GM21529 (cell line): ENCODE results near the gene KIRREL1.

Source experiments
- ATAC-seq: cut with Tn5 transposase; IDR thresholded peaks from one replicate; pipeline ENCODE4 v1.9.1; 2021; ENCODE audit not compliant: unreplicated experiment

The KIRREL1 gene

DNA sequence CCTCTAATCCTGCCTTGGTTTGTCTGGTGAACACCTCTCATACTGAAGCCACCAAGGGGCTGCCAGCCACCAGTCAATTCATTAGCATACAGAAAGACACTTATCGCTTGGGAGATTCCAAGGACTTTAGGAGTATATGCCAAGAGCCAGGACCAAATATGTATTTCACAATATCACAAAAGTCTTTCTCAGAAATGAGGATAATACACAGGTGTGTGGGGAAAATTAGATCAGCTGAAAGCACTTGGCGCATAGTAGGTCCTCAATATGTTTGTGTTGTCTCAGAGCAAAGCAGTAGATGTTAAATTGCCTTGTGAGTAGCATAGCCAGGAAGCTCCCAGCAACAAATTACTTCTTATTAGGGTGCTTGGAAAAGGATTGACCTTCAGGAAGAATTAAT, 34.1 kb downstream of the KIRREL1 start:
- no peak for ATAC-seq

DNA sequence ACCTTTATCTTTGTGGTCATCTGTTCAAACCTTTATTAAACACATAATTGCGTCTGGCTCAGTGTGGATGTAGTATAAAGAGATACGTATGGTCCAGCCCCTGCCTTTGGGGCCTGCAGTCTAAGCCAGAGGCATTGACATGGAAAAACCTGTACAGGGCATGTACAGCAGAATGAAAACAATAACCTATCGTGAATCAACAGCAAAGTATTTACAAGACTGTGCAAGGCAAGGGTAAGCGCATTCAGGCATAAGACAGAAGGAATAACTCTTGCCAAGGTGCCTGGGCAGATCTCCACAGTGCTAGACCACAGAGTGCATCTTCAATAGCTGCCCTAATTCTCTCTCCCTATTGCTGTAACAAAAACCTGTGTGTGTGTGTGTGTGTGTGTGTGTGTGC, 35.5 kb downstream of the KIRREL1 start:
- no peak for ATAC-seq

DNA sequence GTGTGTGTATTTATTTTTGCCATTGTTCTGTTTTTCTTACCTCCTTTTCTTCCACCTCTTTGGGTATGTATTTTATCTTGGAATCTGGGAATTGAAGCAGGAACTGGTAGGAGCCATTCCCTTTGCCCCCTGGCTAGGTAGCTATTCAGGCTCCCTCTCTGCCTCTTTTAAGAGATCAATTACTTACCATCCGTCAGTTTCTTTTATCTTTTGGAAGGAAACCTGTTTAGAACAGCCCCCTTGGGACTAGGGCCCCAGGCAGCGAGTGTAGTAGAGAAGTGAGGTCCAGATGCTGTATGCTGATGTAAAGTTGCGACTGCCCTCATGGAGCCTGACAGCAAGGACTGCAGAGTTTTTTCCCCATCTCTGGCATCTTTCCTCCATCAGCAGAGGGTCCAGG, 41.6 kb downstream of the KIRREL1 start:
- ATAC-seq: no peak

DNA sequence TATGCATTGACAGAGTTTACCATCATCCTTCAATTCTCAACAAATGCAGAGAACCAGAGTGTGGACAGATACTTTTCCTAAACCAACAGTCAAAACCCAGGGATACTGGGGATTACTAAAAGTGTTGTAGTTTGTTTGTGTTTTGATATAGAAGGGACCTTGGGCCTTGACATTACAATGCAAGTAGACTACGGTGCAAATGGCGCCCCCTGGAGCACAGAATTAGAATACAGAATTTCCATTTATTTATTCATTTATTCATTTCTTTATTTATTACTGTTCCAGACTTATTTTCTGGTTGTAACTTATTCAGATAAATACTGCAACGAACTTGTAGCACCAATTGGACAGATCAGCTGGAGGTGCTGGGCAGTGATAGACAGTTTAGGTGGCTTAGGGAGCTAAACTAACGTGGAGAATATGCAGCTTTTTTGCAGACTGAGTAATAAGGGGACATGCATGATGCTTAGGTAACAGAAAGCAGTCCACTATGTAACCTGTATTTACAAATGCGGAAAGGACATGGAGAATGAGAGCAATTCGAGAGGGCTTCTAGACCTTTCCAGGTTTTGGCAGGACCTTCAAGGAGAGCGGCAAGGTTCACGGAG, 42.6 kb downstream of the KIRREL1 start:
- ATAC-seq: no peak

DNA sequence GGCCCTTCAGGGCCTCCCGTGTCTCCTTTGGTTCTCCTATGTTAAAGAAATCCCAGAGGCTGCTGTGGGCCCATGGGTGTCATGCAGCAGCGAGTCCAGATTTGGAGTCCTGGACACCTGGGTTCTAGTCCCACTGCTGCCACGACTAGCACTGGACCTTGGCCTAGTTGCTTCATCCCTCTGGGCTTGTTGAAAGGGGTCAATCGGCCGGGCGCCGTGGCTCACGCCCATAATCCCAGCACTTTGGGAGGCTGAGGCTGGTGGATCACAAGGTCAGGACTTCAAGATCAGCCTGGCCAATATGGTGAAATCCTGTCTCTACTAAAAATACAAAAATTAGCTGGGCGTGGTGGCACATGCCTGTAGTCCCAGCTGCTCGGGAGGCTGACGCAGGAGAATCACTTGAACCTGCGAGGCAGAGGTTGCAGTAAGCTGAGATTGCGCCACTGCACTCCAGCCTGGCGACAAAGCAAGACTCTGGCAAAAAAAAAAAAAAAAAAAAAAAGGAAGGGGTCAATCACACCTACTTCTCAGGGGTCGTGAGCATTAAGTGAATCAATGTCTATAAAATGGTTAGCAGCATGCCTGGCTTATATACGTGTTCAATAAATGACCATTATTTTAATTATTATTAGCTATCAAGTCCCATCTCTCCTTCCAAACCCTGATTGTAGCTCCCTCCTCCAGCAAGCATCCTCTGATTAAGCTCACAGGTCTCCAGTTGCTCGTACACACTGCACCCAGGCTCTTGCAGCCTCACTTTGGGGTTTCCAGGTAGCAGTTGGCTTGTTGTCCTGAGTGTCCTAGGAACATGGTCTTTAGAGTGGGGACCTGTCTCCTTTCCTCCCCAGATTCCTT, 43.8 kb downstream of the KIRREL1 start:
- no peak for ATAC-seq

DNA sequence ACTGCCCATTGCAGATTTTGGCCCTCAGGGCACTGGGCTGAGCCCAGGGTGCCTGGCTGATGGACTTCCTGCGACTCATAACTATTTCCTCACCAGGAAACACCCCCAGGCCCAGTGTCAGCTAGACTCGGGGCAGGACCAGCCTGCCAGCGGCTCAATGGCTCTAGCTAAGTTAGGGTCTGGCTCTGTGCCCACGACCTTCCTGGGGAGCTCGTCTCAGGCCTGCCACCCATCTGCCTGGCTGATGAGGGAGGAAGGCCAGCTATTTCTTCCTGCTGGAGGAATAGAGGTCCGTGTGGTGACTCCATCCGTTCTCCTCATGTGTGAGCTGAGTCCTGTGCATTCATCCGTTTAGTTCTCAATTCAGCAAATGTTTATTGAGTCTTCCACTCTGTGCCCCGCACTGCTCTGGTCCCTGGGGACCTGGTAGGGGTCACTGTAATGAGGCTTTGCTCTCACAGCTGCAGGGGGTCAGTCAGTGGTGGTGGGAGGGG, 44.5 kb downstream of the KIRREL1 start:
- ATAC-seq: no peak

DNA sequence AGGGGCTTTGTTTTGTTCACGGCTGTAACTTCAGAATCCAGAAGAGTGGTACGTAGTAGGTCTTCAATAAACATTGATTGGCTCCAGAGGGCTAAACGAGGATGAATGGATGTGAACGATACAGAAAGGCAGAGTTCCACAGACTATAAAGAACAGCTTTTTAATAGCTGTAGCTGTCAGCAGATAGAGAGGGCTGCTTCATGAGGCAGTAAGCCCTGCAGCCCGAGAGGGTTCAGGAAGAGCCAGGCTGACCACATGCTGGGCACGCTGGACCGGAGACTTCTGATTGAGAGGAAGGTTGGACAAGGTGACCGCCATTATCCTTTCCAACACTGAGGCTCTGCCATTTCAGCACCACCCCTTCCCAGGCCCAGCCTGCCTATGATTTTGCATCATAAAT, 45.3 kb downstream of the KIRREL1 start:
- ATAC-seq: no peak

DNA sequence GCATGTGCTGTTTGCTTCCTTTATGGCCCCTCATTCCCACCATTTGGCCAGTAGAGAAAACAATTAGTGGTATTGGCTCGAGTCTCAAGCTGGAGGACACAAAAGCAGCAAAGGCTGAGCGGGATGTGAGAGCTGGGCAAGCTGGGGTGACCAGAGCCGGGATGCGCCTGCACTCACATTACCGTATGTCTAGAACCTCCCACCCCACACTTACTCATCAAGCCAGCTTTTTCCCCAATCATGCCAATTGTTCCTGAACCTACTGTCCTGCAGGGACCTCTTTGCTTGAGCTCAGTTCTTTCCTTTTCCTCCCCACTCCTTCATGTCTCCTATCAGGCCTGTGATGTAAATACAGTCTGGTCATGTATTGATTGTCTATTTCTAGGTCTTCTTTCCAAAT, 45.9 kb downstream of the KIRREL1 start:
- ATAC-seq: no peak

DNA sequence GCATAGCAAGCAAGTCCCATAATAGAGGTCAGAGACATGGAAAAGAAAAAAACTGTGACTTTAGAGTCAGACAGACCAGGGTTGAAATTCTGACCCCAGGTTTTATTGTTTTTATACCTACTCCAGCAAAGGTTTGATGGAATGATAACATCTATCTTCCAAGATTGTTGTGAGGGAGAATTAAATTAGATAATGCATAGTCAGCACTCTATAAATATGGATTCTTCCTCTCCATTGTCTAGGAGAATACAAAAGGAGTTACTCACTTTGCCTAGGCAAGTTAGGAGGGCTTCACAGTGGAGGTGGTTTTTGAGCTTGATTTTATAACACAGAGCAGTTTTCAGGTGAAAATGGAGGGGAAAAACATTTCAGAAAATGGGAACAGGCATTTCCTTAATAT, 46.9 kb downstream of the KIRREL1 start:
- no peak for ATAC-seq

DNA sequence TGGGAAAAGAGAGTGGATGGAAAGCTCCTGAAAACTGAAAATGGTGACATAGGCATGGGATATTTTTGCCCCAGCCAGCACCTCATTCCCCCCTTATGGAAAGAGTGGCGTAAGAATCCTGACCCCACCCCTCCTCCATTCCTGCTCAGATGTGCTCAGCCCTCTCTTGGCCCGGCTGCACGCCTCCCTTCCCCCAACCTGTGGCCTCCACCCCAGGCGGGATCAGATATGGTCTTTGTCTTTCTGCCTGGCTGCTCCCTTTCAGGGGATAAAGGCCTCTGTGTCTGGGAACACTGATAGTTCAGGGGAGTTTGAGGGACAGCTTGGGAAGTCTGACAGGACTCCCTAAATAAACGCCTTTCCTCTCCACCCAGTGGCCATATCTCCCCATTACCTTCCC, 49.8 kb downstream of the KIRREL1 start:
- no peak for ATAC-seq

DNA sequence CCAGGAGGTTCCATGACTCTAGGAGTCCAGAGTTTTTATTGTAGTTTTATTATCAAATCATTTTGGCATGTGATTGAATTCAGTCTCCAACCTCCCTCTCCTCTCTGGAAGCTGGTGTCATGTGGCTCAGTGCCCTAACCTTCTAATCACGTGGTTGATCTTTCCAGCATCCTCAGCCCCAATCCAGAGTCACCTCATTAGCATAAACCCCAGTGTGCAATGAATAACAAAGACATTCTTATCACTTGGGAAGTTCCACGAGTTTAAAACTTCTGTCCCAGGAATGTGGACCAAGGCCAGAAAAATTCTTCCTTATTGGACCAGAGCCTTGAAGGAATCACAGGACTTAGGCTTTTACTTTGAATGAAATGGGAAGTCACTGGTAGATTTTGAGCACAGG, 52.2 kb downstream of the KIRREL1 start:
- ATAC-seq: no peak

DNA sequence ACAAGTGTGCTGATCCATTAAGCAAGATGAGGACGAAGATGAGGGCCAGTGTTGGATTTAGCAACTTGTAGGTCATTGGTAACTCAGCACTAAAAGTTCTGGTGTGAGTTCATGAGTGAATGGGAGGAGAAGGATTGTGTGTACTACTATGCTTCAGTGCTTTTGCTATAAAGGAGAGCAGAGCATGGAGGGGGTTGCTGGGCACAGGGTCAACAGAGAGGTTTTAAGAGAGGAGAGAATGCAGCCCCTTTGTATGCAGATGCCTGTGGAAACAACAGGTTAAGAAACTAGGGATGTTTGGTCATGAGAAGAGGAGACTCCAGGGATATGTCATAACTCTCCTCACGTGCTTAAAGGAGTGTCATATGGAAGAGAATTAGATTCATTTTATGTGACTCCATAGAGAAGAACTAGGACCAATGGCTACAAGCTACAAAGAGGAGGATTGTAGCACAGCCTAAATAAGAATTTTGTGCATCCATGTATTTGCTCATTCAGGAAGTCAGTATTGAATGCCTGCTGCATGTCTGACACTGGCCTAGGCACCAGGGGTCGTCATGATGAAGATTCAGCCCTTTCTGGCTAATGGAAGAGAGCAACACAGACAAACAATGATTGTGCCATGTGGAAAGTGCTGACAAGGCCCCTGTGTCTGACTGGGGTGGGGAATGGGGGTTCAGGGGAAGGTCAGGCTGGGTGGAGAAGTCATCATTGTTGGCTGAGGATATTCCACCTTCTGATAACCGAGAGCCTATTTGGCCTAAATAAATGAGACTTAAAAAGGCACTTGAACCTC, 53.5 kb downstream of the KIRREL1 start:
- ATAC-seq: no peak

DNA sequence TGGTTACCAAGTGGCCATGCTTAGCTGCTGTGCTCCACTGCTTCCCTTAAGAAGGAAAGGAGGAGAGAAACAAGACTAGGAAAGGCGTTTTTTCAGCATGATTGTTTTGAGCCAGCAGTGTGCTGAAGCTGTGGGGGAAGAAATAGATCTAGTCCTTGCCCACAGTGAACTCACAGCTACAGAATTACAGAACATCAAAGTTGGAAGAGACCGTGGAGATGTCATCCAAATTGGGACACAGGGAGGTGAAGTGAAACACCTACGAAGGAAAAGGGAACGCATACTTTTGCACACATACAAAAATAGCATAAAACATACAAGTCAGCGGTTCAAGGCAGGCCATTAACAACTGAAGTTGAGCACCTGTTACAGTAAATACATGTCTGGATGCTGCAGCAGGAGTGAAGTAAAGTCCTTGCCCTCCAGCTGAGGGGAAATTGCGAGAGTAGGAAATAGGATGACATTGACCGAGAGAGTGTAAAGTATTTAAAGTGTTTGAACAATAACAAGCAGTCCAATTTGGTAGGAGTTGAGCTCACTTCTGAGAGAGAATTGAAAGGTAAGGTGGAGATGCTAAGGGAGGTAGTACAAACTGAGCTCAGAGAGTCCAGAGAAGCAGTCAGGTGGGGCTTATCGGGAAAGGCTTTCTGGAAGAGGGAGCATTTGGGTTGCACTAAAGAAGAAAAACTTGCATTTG, 55.1 kb downstream of the KIRREL1 start:
- no peak for ATAC-seq

DNA sequence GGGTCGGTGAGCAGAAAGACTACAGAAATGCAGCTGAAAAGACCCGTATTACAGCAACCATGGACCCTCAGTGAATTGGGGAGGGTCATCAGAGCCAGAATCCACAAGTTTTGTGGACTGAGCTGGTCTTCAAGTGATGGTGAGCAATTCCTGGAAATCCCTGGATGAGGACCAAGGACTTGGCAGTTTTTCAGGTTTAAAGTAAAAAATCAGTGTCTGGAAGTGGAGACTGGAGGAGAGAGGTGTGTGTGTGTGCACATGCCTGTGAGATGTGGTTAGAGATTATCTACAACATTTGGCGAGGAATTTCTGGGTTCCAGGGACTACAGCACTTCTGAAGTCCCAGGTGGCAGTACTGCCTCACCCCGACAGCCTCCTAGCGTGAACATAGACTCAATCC, 56.4 kb downstream of the KIRREL1 start:
- ATAC-seq: no peak

DNA sequence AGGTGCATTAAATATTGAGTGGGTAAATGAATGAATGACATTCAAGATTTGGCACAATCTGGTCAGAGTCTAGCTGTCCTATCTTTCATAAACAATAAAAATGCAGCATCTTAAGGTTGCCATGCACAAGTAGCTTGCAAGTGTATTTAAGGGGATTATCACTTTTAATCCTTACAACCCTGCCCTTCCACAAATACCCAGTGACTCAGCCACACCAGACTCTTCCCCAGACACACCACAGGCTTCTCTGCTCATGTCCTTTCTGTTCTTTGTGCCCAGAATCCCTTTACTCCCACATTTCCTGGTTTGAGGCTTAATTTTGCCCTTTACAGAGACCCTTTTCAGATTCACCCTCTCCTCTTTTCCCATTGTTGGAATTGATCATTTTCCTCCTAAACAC, 59.8 kb downstream of the KIRREL1 start:
- ATAC-seq: no peak

DNA sequence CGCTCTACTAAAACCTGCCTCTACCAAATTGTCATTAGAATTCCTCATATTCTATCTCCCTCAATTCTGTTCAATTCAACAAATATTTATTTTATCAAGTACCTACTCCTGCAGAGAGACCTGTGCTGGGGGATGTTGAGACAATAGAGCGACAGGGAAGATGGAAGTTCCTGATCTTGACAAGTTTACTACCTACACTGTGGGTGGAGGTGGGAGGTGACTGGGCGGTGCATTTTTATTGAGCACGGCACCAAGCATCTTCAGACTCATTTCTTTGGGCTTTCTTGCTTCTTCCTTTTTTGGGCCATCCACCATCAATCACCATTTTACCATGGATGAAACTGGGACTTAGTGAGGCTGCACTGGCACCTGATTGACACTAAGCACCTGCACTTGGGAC, 61.3 kb downstream of the KIRREL1 start:
- ATAC-seq: no peak

DNA sequence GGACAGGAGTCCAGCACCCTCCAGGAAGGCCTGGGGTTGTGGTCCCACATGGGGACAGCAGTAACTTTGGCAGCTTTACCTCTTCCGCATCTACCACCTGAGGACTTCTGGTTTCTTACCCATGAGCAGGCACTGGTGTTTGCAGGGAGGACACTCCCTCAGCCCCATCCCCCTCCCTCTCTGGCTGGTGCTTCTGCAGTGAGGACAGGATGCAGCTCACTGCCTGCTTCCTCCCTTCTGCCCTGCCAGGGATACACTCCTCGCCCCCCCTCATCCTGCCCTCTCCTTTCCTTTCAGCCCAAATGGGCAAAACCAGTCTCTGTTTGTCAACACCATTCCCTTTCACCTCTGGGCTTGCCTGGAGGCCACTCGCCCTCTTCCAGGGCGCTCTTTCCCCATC, 62.4 kb downstream of the KIRREL1 start:
- no peak for ATAC-seq

DNA sequence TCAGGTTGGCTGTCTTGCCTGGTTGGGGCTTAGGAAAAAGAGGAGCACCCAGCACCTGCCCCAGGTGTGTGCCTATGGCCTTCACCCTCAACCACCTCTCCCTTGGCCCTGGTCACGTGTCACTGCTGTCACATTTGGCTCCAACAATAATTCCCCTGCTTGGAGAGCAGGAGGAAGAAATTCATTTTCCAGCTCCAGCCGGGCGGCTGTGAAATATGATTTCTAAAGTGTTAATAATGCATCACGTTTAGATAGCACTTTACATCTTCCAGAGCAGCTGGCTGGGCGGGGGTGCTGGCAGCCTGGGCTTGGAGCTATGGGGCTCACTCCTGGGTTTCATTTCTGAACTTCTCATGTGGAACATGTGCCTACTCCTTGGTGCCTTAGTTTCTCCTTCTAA, 63.1 kb downstream of the KIRREL1 start:
- ATAC-seq: no peak

DNA sequence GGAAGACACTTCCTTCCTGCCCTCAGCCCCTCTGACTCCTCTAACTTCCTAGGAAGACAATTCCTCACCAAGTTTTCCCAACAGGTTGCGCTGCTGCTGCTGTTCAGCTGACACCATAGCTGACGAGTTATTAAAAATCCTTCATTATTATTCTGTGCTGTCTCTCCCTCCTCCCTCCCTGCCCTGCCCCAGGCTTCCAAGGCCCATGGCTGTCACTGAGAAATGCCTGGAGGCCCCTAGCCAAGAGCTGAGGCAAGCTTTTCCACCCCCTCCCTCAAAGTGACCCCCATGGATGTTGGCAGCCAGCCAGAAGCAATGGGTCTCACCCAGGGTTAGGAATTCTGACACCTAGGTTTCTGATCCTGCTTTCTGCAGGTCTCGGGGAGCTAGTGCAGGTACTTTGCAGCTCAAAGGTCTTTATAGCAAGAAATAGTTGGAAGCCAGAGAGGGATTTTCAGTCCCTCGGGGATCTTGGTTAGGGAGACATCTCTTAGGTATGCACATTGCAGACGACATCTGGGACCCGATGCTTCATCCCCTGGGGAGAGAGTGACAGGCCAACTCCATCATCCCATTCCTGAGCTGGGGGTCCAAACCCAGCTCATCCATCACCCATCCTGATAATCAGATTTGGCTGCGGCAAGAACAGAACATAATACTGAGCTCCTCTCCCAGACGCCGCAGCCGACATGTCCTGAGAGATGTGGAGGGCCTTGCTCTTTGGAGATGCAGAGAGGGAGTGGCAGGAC, 65.0 kb downstream of the KIRREL1 start:
- no peak for ATAC-seq

DNA sequence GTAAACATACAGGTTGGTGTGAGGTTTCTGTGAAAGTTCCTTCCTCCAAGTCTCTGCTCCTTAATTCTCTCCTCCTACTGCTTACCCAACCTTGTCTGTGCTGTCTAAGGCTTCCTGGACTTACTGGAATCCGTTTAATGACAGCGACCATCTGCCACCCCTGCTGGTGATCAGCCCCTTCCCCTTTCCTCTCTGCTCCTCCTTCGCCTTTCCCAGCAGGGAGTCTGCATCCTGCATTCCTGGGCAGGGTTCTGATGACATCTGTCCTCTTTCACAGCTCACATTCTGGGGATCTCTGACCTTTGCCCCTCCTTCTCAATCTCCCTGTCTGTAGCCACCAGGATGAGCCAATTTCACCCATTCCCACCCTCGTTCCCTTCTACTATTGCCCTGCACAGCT, 66.5 kb downstream of the KIRREL1 start:
- no peak for ATAC-seq

DNA sequence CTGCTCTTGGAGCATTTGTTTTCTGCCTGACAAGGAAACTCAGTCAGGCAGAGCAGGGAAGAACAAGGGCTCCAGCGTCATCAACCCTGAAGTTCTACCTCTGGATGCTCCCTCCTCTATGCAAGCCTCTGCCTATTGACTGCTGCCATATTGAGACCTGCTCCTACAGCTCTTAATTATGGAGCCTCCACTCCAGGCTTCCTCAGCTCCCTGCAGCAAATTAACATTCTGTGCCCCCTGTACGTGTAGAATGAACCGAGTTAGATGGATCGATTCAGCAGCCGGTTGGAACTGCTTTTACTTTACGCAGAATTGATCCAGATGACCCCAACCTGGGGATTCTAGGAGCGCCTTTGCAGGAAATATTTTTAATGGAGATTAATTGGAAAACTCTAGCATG, 68.7 kb downstream of the KIRREL1 start:
- ATAC-seq: no peak
